ENCODE measurements around the gene DMKN.

DMKN gene

GRCh38 chr19:35521124-35521743, 7.8 kb upstream of the DMKN start:
- DNase-seq (ENCODE audit: insufficient read length, low spot score) (no peak), FAIRE-seq (no peak)
- TF ChIP-seq CTCF (IDR thresholded peaks at IDR 0.05; ENCODE audit: insufficient read depth, missing control alignments) = no peak

GRCh38 chr19:35519291-35519690, 5.8 kb upstream of the DMKN start:
- no peak for TF ChIP-seq CTCF (IDR thresholded peaks at IDR 0.05; ENCODE audit: insufficient read depth, missing control alignments)
- no peak for DNase-seq (ENCODE audit: insufficient read length, low spot score)
- no peak for FAIRE-seq

- TF ChIP-seq CTCF (IDR thresholded peaks at IDR 0.05; ENCODE audit: insufficient read depth, missing control alignments) = no peak
- FAIRE-seq = no peak
- no peak for DNase-seq (ENCODE audit: insufficient read length, low spot score)
Measured at GRCh38 chr19:35518313-35518712, 4.9 kb upstream of the DMKN start.

GRCh38 chr19:35517342-35517741, 3.9 kb upstream of the DMKN start:
- no peak for TF ChIP-seq CTCF (IDR thresholded peaks at IDR 0.05; ENCODE audit: insufficient read depth, missing control alignments)
- FAIRE-seq (no peak), DNase-seq (ENCODE audit: insufficient read length, low spot score) (no peak)

GRCh38 chr19:35516310-35516709, 2.9 kb upstream of the DMKN start:
- no peak for TF ChIP-seq CTCF (IDR thresholded peaks at IDR 0.05; ENCODE audit: insufficient read depth, missing control alignments)
- DNase-seq (ENCODE audit: insufficient read length, low spot score) (no peak), FAIRE-seq (no peak)

GRCh38 chr19:35514282-35514809, 897 bp upstream of the DMKN start:
- TF ChIP-seq CTCF (IDR thresholded peaks at IDR 0.05; ENCODE audit: insufficient read depth, missing control alignments) = no peak
- FAIRE-seq (no peak), DNase-seq (ENCODE audit: insufficient read length, low spot score) (no peak)

GRCh38 chr19:35512831-35513627, 420 bp downstream of the DMKN start:
- DNase-seq (ENCODE audit: insufficient read length, low spot score) (no peak), FAIRE-seq (no peak)
- no peak for TF ChIP-seq CTCF (IDR thresholded peaks at IDR 0.05; ENCODE audit: insufficient read depth, missing control alignments)

Measured in D721Med (cell line).